Activated B cell treated with CpG ODN at 0.5 μM for 24 hours (primary cell): ENCODE measurements around the gene PATE2. TPM values are rescaled to one million over a fixed set of nuclear protein-coding genes. Genes with fewer than 3 reads are reported as not detected.

Experiments
- ATAC-seq: fragments of 200-7000 bp; cut with Tn5 transposase; one replicate; pipeline ENCODE4 v1.10.0; 2021; ENCODE audit warnings: low read depth, mild to moderate bottlenecking, moderate library complexity
- CTCF ChIA-PET: fragments of 350-600 bp; sonication (Branson Sonifier 250); formaldehyde crosslinking; loops from one replicate; lab custom pipeline; 2021; ENCODE audit warnings: antibody characterized with exemption; lab: Charles Lee
- POLR2A ChIA-PET: fragments of 350-600 bp; sonication (Branson Sonifier 250); formaldehyde crosslinking; loops from one replicate; lab custom pipeline; 2021; ENCODE audit warnings: antibody characterized with exemption; lab: Charles Lee
- DNase-seq: peaks from one replicate; pipeline ENCODE4 v3.0.0; 2022
- H3K27ac Mint-ChIP-seq: one replicate; pipeline ENCODE4 v1.8.0; 2020; ENCODE audit warnings: mixed read lengths
- H3K27me3 Mint-ChIP-seq: one replicate; pipeline ENCODE4 v1.8.0; 2021; ENCODE audit warnings: mixed read lengths
- H3K36me3 Mint-ChIP-seq: one replicate; pipeline ENCODE4 v1.8.0; 2021; ENCODE audit warnings: low read depth, mixed read lengths
- H3K4me1 Mint-ChIP-seq: one replicate; pipeline ENCODE4 v1.8.0; 2021; ENCODE audit warnings: mixed read lengths
- H3K4me3 Mint-ChIP-seq: one replicate; pipeline ENCODE4 v1.8.0; 2020; ENCODE audit warnings: mild to moderate bottlenecking, mixed read lengths
- H3K9me3 Mint-ChIP-seq: one replicate; pipeline ENCODE4 v1.8.0; 2020; ENCODE audit warnings: mixed read lengths
- CTCF ChIP-seq: fragments of 200-600 bp; IDR thresholded peaks from one replicate; pipeline ENCODE4 v1.8.0; 2022; ENCODE audit warnings: antibody characterized with exemption, mild to moderate bottlenecking
- intact Hi-C: fragments of 100-400 bp; cut with micrococcal nuclease; formaldehyde crosslinking; loops from one replicate; pipeline ENCODE4 v1.15.1; 2024
- total RNA-seq: library from RNA; stranded (reverse); gene quantifications from 2 replicates; pipeline ENCODE4 v1.2.3, GENCODE V29; 2022

Gene PATE2
- total RNA-seq, 1 donor from 2014 or later: not detected

DNA sequence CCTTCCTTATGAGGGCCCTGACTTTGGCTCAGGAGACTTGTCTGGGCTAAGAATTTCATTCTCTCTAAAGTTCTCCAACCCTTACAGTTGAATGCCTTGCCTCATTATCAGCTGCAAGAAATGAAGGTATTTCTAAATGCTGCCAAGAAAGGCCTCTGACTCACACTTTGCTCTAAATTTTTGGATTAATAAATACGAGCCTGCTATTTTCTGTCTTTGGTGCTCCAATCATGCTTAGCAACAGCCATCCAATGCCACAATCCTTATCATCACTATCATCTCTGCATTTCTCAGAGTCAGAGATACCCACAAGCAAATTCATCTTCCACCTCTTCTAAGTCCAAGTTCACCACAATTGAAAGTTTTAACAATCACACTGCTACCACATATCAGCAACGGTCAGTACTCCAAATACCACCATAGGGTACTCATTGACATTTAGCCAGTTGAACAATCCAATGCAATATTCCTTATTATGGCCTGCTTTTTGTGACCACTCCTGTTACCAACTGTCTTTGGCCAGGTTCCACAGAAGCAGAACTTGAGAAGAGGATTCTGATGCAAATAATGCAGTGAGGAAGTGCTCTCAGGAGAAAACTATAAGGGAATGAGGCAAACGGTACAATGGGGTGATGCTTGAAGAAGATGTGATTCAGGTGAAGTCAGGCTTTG lies 5.7 kb downstream of the PATE2 start:
- no peaks in the 10 kb centered on the region for H3K9me3 Mint-ChIP-seq
- H3K4me3 Mint-ChIP-seq: no peak overlapping the region
- no peaks in the 10 kb centered on the region for H3K4me1 Mint-ChIP-seq
- no peaks in the 10 kb centered on the region for H3K36me3 Mint-ChIP-seq
- no peak overlapping the region for H3K27ac Mint-ChIP-seq
- POLR2A ChIA-PET: no interaction called here
- ATAC-seq (no peak), DNase-seq (no peak)
- CTCF ChIA-PET: no interaction called here
- no peak for TF ChIP-seq CTCF
- intact Hi-C loops: no loop called here
- H3K27me3 Mint-ChIP-seq: peaks cover 3% of the 10 kb centered on the region

- no peak for TF ChIP-seq CTCF
- DNase-seq (no peak), ATAC-seq (no peak)
- Mint-ChIP-seq H3K4me3 (no peak overlapping the region), H3K27me3 (peaks cover 6% of the 10 kb centered on the region), H3K36me3 (no peaks in the 10 kb centered on the region), H3K4me1 (no peaks in the 10 kb centered on the region), H3K9me3 (no peaks in the 10 kb centered on the region), H3K27ac (no peak overlapping the region)
- POLR2A ChIA-PET: no interaction called here
- CTCF ChIA-PET: no interaction called here
- intact Hi-C loops: no loop called here
These were observed 8.0 kb downstream of the PATE2 start for GRCh38 chr11:125770583-125770982.

GRCh38 chr11:125768336-125769046 lies 10.1 kb downstream of the PATE2 start:
- intact Hi-C loops: no loop called here
- Mint-ChIP-seq H3K36me3 (no peaks in the 10 kb centered on the region), H3K9me3 (no peaks in the 10 kb centered on the region), H3K27ac (no peak overlapping the region), H3K4me3 (no peak overlapping the region), H3K27me3 (peaks cover 11% of the 10 kb centered on the region), H3K4me1 (no peaks in the 10 kb centered on the region)
- DNase-seq: no peak
- CTCF ChIA-PET: no interaction called here
- no peak for ATAC-seq
- POLR2A ChIA-PET: no interaction called here
- no peak for TF ChIP-seq CTCF

- POLR2A ChIA-PET: no interaction called here
- TF ChIP-seq CTCF: no peak
- Mint-ChIP-seq H3K9me3 (no peaks in the 10 kb centered on the region), H3K4me3 (no peak overlapping the region), H3K36me3 (no peaks in the 10 kb centered on the region), H3K27ac (no peak overlapping the region), H3K4me1 (no peaks in the 10 kb centered on the region), H3K27me3 (peaks cover 11% of the 10 kb centered on the region)
- DNase-seq (no peak), ATAC-seq (no peak)
- intact Hi-C loops: no loop called here
- CTCF ChIA-PET: no interaction called here
These were observed 12.4 kb downstream of the PATE2 start for GRCh38 chr11:125766251-125766650.

GRCh38 chr11:125763483-125763882 lies 15.1 kb downstream of the PATE2 start:
- Mint-ChIP-seq H3K36me3 (no peaks in the 10 kb centered on the region), H3K27me3 (peaks cover 9% of the 10 kb centered on the region), H3K9me3 (peaks cover 2% of the 10 kb centered on the region), H3K4me3 (no peak overlapping the region), H3K4me1 (no peaks in the 10 kb centered on the region), H3K27ac (no peak overlapping the region)
- CTCF ChIA-PET: no interaction called here
- TF ChIP-seq CTCF: no peak
- POLR2A ChIA-PET: no interaction called here
- no peak for ATAC-seq
- intact Hi-C loops: no loop called here
- no peak for DNase-seq
